ENCODE measurements around the gene AVPR2. TPM values are rescaled to one million over a fixed set of nuclear protein-coding genes. Genes with fewer than 3 reads are reported as not detected.

The AVPR2 gene
- total RNA-seq, 2 donors from 2014 or later, result not detected

DNA sequence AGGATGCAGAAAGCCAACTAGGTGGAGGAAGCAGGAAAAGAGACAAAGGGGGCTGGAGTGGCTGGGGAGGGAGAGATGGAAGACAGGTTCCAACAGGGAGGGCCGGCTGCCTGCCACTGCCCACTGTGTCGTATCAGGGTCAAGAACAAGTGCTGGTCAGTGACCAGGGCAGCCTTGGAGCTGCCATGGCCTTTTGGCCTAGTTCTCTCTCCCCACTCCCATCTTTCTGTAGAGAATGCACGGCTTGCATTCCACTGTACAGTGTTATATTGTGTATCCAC is 30.4 kb upstream of the AVPR2 start:
- no peaks in the 10 kb centered on the region for H3K36me3 Mint-ChIP-seq (ENCODE audit: low read depth)
- 63 to 86% methylated on average over 3 of the region's 3 CpGs for WGBS, 2 experiments (ENCODE audit: insufficient coverage in 1 of 2, insufficient read length in 1 of 2)
- Histone ChIP-seq H3K27me3 (ENCODE audit: control insufficient read depth, insufficient read depth, low read length, poor library complexity, severe bottlenecking) (no peaks in the 10 kb centered on the region), H3K9me3 (ENCODE audit: control insufficient read depth, low read length) (no peaks in the 10 kb centered on the region), H3K36me3 (ENCODE audit: control insufficient read depth, insufficient read depth, low read length) (no peaks in the 10 kb centered on the region), H3K9ac (ENCODE audit: extremely low read depth, low read length, poor library complexity, severe bottlenecking) (no peak overlapping the region), H3K4me3 (ENCODE audit: low read length) (no peak overlapping the region), H3K4me1 (ENCODE audit: control insufficient read depth, insufficient read depth, low read length) (peaks cover 3% of the 10 kb centered on the region), H3K27ac (ENCODE audit: low read depth, low read length) (peak overlapping the region; percentile 32)
- H3K4me1 Mint-ChIP-seq, result peaks cover 18% of the 10 kb centered on the region
- no peak overlapping the region for H3K4me3 Mint-ChIP-seq
- TF ChIP-seq, protein P1, sequence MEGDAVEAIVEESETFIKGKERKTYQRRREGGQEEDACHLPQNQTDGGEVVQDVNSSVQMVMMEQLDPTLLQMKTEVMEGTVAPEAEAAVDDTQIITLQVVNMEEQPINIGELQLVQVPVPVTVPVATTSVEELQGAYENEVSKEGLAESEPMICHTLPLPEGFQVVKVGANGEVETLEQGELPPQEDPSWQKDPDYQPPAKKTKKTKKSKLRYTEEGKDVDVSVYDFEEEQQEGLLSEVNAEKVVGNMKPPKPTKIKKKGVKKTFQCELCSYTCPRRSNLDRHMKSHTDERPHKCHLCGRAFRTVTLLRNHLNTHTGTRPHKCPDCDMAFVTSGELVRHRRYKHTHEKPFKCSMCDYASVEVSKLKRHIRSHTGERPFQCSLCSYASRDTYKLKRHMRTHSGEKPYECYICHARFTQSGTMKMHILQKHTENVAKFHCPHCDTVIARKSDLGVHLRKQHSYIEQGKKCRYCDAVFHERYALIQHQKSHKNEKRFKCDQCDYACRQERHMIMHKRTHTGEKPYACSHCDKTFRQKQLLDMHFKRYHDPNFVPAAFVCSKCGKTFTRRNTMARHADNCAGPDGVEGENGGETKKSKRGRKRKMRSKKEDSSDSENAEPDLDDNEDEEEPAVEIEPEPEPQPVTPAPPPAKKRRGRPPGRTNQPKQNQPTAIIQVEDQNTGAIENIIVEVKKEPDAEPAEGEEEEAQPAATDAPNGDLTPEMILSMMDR (conservative IDR thresholded peaks at IDR 0.05), result no peak
- H3K27me3 Mint-ChIP-seq (ENCODE audit: insufficient read depth), result no peaks in the 10 kb centered on the region
- H3K27ac Mint-ChIP-seq, result no peak overlapping the region
- DNase-seq, result no peak
- H3K9me3 Mint-ChIP-seq, result peaks cover 63% of the 10 kb centered on the region

GRCh38 chrX:153874366-153875125 is 29.9 kb upstream of the AVPR2 start:
- Mint-ChIP-seq H3K27ac (no peak overlapping the region), H3K9me3 (peaks cover 60% of the 10 kb centered on the region), H3K4me3 (no peak overlapping the region), H3K36me3 (ENCODE audit: low read depth) (no peaks in the 10 kb centered on the region), H3K4me1 (peaks cover 24% of the 10 kb centered on the region), H3K27me3 (ENCODE audit: insufficient read depth) (no peaks in the 10 kb centered on the region)
- TF ChIP-seq, protein P1 (conservative IDR thresholded peaks at IDR 0.05), result no peak
- H3K36me3 ChIP-seq (ENCODE audit: control insufficient read depth, insufficient read depth, low read length), result no peaks in the 10 kb centered on the region
- 82 to 100% methylated on average over 1 to 13 of the region's 13 CpGs for WGBS, 2 experiments (ENCODE audit: insufficient coverage in 1 of 2, insufficient read length in 1 of 2)
- no peaks in the 10 kb centered on the region for H3K27me3 ChIP-seq (ENCODE audit: control insufficient read depth, insufficient read depth, low read length, poor library complexity, severe bottlenecking)
- no peak overlapping the region for H3K9ac ChIP-seq (ENCODE audit: extremely low read depth, low read length, poor library complexity, severe bottlenecking)
- H3K9me3 ChIP-seq (ENCODE audit: control insufficient read depth, low read length), result no peaks in the 10 kb centered on the region
- H3K4me3 ChIP-seq (ENCODE audit: low read length), result no peak overlapping the region
- peaks cover 3% of the 10 kb centered on the region for H3K4me1 ChIP-seq (ENCODE audit: control insufficient read depth, insufficient read depth, low read length)
- no peak for DNase-seq
- no peak overlapping the region for H3K27ac ChIP-seq (ENCODE audit: low read depth, low read length)

GRCh38 chrX:153875391-153876111 is 28.9 kb upstream of the AVPR2 start:
- TF ChIP-seq, protein P1 (conservative IDR thresholded peaks at IDR 0.05), result no peak
- peaks cover 3% of the 10 kb centered on the region for H3K4me1 ChIP-seq (ENCODE audit: control insufficient read depth, insufficient read depth, low read length)
- no peak overlapping the region for H3K9ac ChIP-seq (ENCODE audit: extremely low read depth, low read length, poor library complexity, severe bottlenecking)
- Mint-ChIP-seq H3K9me3 (peaks cover 54% of the 10 kb centered on the region), H3K27me3 (ENCODE audit: insufficient read depth) (no peaks in the 10 kb centered on the region), H3K4me1 (peaks cover 27% of the 10 kb centered on the region), H3K4me3 (peak overlapping the region; percentile 20), H3K27ac (no peak overlapping the region), H3K36me3 (ENCODE audit: low read depth) (no peaks in the 10 kb centered on the region)
- H3K27me3 ChIP-seq (ENCODE audit: control insufficient read depth, insufficient read depth, low read length, poor library complexity, severe bottlenecking), result no peaks in the 10 kb centered on the region
- no peaks in the 10 kb centered on the region for H3K9me3 ChIP-seq (ENCODE audit: control insufficient read depth, low read length)
- peak; percentile 91 for DNase-seq
- H3K27ac ChIP-seq (ENCODE audit: low read depth, low read length), result no peak overlapping the region
- no peaks in the 10 kb centered on the region for H3K36me3 ChIP-seq (ENCODE audit: control insufficient read depth, insufficient read depth, low read length)
- H3K4me3 ChIP-seq (ENCODE audit: low read length), result no peak overlapping the region
- 0 to 2% methylated on average over 4 to 30 of the region's 42 CpGs for WGBS, 2 experiments (ENCODE audit: insufficient coverage in 1 of 2, insufficient read length in 1 of 2)

Data from endodermal cell (in vitro differentiated cells).